CD4-positive, alpha-beta T cell treated with Interleukin-1 beta for 1 hour (primary cell): Measurements from ENCODE around the gene SOWAHA.
"Not testable (repeated sequence)": the region's sequence is repeated elsewhere in the genome, so short reads cannot be mapped to it uniquely, and the experiment has no call there.

Experiments
- DNase-seq, 2 donors: peaks; one replicate each; pipeline ENCODE4 v3.0.0-alpha.2; 2020 to 2022

Gene SOWAHA

GRCh38 chr5:132828846-132829494 lies 15.9 kb downstream of the SOWAHA start:
- no peak for DNase-seq

GRCh38 chr5:132829742-132830435 lies 16.8 kb downstream of the SOWAHA start:
- peak; percentile 69 to 70 for DNase-seq

GRCh38 chr5:132830436-132831094 lies 17.5 kb downstream of the SOWAHA start, which contains the start of gene SHROOM1:
SHROOM1 (minus strand) TSS chr5:132830647; CDS start chr5:132826140, 4,507 bp downstream.
- peak in 1 of 2 donors; percentile 11 for DNase-seq

- DNase-seq, result no peak
Measured at GRCh38 chr5:132831095-132831860, 18.2 kb downstream of the SOWAHA start.

GRCh38 chr5:132832612-132833011 lies 19.5 kb downstream of the SOWAHA start:
- no peak for DNase-seq

- DNase-seq, result no peak
Measured at GRCh38 chr5:132834057-132834456, 21.0 kb downstream of the SOWAHA start.

- DNase-seq, result no peak
Measured at GRCh38 chr5:132836852-132837251, 23.8 kb downstream of the SOWAHA start.

GRCh38 chr5:132837868-132838267 lies 24.8 kb downstream of the SOWAHA start:
- DNase-seq, result no peak

GRCh38 chr5:132838516-132839282 lies 25.6 kb downstream of the SOWAHA start:
- DNase-seq, result no peak

GRCh38 chr5:132839426-132840301 lies 26.6 kb downstream of the SOWAHA start:
- no peak for DNase-seq

- no peak for DNase-seq
Measured at GRCh38 chr5:132840313-132840712, 27.2 kb downstream of the SOWAHA start.

GRCh38 chr5:132840896-132841295 lies 27.8 kb downstream of the SOWAHA start:
- DNase-seq, result no peak

- peak in 1 of 2 donors; percentile 17 for DNase-seq
Measured at GRCh38 chr5:132841305-132841704, 28.2 kb downstream of the SOWAHA start.

- DNase-seq, result no peak
Measured at GRCh38 chr5:132848270-132848669, 35.2 kb downstream of the SOWAHA start.

- no peak for DNase-seq
Measured at GRCh38 chr5:132849347-132849746, 36.2 kb downstream of the SOWAHA start.

GRCh38 chr5:132850066-132850465 lies 37.0 kb downstream of the SOWAHA start:
- DNase-seq, result no peak

- no peak for DNase-seq
Measured at GRCh38 chr5:132853323-132853722, 40.2 kb downstream of the SOWAHA start.

- no peak for DNase-seq
Measured at GRCh38 chr5:132853790-132854189, 40.7 kb downstream of the SOWAHA start.

GRCh38 chr5:132854301-132854700 lies 41.2 kb downstream of the SOWAHA start:
- DNase-seq, result no peak

GRCh38 chr5:132854992-132855391 lies 41.9 kb downstream of the SOWAHA start:
- DNase-seq, result not testable (repeated sequence)

GRCh38 chr5:132856011-132856410 lies 42.9 kb downstream of the SOWAHA start:
- DNase-seq, result no peak
